Activated naive CD4-positive, alpha-beta T cell treated with anti-CD3 and anti-CD28 coated beads, Interleukin-2, amount 50 U/mL, for 72 hours (primary cell): Measurements from ENCODE around the gene ZNF81. TPM values are rescaled to one million over a fixed set of nuclear protein-coding genes. Genes with fewer than 3 reads are reported as not detected.
"Not testable (repeated sequence)": the region's sequence is repeated elsewhere in the genome, so short reads cannot be mapped to it uniquely, and the experiment has no call there.

ENCODE experiments used
- ATAC-seq, 2 donors: fragments of 150-1000 bp; cut with Tn5 transposase; 2 replicates each; pipeline ENCODE4 v1.10.0; 2021; ENCODE audit warnings: mild to moderate bottlenecking in 2 of 2, moderate library complexity in 2 of 2
- DNase-seq, 2 donors: peaks; one replicate each; pipeline ENCODE4 v3.0.0; 2021 to 2022; ENCODE audit warnings: low spot score in 2 of 2
- H3K27ac Mint-ChIP-seq, 2 donors: one replicate each; pipeline ENCODE4 v1.8.0; 2022; ENCODE audit warnings: mild to moderate bottlenecking in 2 of 2, mixed read lengths in 2 of 2
- H3K36me3 Mint-ChIP-seq, 2 donors: one replicate each; pipeline ENCODE4 v1.8.0; 2022; ENCODE audit warnings: mixed read lengths in 2 of 2
- H3K9me3 Mint-ChIP-seq, 2 donors: one replicate each; pipeline ENCODE4 v1.8.0; 2022; ENCODE audit warnings: mixed read lengths in 2 of 2
- total RNA-seq, 2 donors: library from RNA; stranded (reverse); gene quantifications; one replicate each; pipeline ENCODE4 v1.2.3, GENCODE V29; 2022

The ZNF81 gene
- total RNA-seq, 2 donors from 2014 or later: 6.6 to 8.5 TPM

- DNase-seq (no peak), ATAC-seq (no peak)
- Mint-ChIP-seq H3K27ac (no peak overlapping the region), H3K36me3 (peaks cover 0 to 5% of the 10 kb centered on the region in 2 donors), H3K9me3 (peaks cover 0 to 3% of the 10 kb centered on the region in 2 donors)
These were observed 119.3 kb downstream of the ZNF81 start for GRCh38 chrX:47956016-47956415.

GRCh38 chrX:47958206-47958605 is 121.5 kb downstream of the ZNF81 start:
- DNase-seq, H3K36me3 Mint-ChIP-seq, ATAC-seq, H3K9me3 Mint-ChIP-seq, H3K27ac Mint-ChIP-seq: not testable (repeated sequence)

GRCh38 chrX:47958761-47959342 is 122.2 kb downstream of the ZNF81 start:
- H3K9me3 Mint-ChIP-seq: no peaks in the 10 kb centered on the region
- ATAC-seq: peak; percentile 71 to 74
- peak in 1 of 2 donors; percentile 13 for DNase-seq
- no peak overlapping the region for H3K27ac Mint-ChIP-seq
- H3K36me3 Mint-ChIP-seq: no peaks in the 10 kb centered on the region

- peaks cover 0 to 6% of the 10 kb centered on the region in 2 donors for H3K9me3 Mint-ChIP-seq
- ATAC-seq (no peak), DNase-seq (no peak)
- no peak overlapping the region for H3K27ac Mint-ChIP-seq
- H3K36me3 Mint-ChIP-seq: peaks cover 0 to 11% of the 10 kb centered on the region in 2 donors
These were observed 123.7 kb downstream of the ZNF81 start for GRCh38 chrX:47960406-47960805.

- peaks cover 0 to 11% of the 10 kb centered on the region in 2 donors for H3K36me3 Mint-ChIP-seq
- not testable (repeated sequence) for DNase-seq, H3K27ac Mint-ChIP-seq, ATAC-seq, H3K9me3 Mint-ChIP-seq
These were observed 125.1 kb downstream of the ZNF81 start for GRCh38 chrX:47961830-47962229.

GRCh38 chrX:47965526-47965925 is 128.8 kb downstream of the ZNF81 start:
- DNase-seq, ATAC-seq, H3K27ac Mint-ChIP-seq: not testable (repeated sequence)
- H3K36me3 Mint-ChIP-seq: peaks cover 4 to 19% of the 10 kb centered on the region in 2 donors
- H3K9me3 Mint-ChIP-seq: peaks cover 9 to 16% of the 10 kb centered on the region in 2 donors

Other genes with a start within 250 kb of the ZNF81 start
- gene SYN1, start 217.0 kb upstream of the ZNF81 start, total RNA-seq: 1 to 10 TPM in 1 of 2 donors, under 1 TPM in 1; 0.47 to 3.0 TPM
- gene CFP, start 207.0 kb upstream of the ZNF81 start, total RNA-seq: 10 to 100 TPM in 1 of 2 donors, 1 to 10 TPM in 1; 5.1 to 11.1 TPM
- gene ELK1, start 186.3 kb upstream of the ZNF81 start, total RNA-seq: 100 to 1,000 TPM in 1 of 2 donors, 10 to 100 TPM in 1; 95.1 to 136 TPM
- 100 to 1,000 TPM; 162 to 210 TPM for gene UXT, start 177.7 kb upstream of the ZNF81 start, total RNA-seq
- 10 to 100 TPM in 1 of 2 donors, 1 to 10 TPM in 1; 7.2 to 14.0 TPM for gene ZNF182, start 167.1 kb downstream of the ZNF81 start, total RNA-seq
- gene SPACA5, start 170.1 kb downstream of the ZNF81 start, total RNA-seq: not detected
- 1 to 10 TPM; 2.3 to 3.0 TPM for gene ZNF630, start 234.7 kb downstream of the ZNF81 start, total RNA-seq